Activated T-cell treated with anti-CD3 and anti-CD28 coated beads, Interleukin-2, amount 50 U/mL, for 1 hour (primary cell): ENCODE data around the gene BCL11B.

Experiments used
- DNase-seq: peaks from one replicate; pipeline ENCODE4 v3.0.0-alpha.2; 2020

Gene BCL11B

DNA sequence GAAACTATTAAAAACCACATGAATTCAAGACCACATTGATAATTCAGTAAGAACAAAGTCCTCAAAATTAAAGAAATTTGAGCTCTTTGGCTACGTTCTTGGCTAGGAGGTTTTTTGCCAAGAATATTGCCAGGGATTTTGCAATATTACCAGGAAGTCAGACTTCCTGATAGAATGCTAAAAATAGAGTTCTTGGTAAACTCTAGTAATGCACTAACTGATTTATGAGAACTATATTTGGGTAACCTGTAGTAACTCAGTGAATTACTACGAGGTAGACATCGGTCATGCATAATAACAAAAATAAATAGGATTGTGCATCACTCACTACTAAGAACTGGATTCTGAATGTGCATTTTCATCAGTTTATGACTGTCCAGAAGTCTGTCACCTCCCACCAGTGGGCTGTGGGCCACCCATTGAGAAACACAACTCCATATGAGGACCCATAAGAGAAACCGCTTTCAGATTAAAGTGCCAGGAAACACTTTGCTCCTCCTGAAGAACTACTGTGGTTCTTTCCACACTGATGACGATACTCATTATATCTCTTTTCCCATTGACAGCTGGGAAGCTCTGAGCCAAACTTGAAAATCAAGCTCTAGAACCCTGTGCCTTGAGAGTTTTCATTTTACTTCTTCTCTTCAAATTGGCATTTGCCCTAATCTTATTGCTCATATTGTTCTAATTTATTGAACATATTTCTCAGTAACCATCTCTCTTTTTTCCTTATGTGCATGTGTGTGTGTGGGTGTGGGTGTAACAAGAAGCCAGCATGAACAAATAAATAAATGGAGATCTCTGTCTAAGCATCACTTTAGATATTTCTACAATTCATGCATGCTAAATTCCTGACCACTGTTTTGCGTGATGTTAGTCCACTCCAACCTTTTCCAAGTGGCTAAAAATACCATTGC, 116.6 kb downstream of the BCL11B start:
- no peak for DNase-seq

DNA sequence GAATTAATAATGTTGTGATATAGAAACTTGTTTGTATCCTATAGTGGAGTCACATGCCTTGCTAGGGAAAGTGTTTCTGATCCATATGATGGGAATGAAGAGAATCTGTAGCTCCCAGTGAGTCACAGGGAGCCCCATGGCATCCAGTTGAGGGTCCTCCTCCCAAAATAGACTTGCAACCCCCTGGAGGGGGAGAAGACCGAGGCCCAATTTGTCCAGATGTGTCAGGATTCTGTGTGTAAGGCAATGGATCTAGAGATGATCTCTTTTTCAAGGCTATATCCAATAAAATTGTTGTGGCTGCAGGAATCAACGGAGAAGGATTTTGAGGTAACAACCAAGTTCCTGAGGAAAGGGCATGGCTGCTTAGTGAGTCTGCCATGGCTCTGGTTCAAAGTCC, 121.8 kb downstream of the BCL11B start:
- DNase-seq: no peak

DNA sequence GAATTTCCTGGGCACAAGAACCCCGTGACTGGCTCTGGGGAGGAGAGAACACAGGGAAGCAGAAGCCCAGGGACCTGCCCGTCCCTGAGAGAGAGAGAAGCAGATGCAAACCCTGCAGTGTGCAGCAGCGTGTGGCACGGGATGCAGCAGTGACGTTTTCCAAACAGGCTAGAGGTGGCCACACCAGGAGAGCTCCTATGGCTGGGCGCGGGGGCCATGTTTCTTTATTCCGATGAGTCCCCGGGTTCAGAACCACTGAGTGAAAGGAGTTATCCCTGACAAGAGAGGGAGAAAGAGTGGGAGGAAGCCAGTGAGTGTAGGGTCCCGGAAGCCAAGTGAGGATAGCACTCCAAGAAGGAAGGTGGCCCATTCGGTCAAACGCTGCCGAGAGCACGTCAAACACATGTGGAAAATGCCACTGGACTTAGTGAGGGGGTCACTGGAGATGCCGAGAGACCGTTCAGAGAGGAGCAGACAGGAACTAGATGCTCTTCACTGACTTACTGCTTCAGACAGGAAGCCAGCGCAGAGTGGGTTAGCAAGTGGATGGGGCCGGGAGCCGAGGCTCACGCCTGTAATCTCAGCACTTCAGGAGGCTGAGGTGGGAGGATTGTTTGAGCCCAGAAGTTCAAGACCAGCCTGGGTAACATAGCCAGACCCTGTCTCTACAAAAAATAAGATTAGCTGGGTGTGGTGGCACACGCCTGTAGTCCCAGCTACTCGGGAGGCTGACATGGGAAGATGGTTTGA, 123.0 kb downstream of the BCL11B start:
- DNase-seq: no peak

GRCh38 chr14:99148131-99148530, 123.9 kb downstream of the BCL11B start:
- no peak for DNase-seq

- DNase-seq: no peak
Observed at GRCh38 chr14:99147366-99147740, 124.6 kb downstream of the BCL11B start.

DNA sequence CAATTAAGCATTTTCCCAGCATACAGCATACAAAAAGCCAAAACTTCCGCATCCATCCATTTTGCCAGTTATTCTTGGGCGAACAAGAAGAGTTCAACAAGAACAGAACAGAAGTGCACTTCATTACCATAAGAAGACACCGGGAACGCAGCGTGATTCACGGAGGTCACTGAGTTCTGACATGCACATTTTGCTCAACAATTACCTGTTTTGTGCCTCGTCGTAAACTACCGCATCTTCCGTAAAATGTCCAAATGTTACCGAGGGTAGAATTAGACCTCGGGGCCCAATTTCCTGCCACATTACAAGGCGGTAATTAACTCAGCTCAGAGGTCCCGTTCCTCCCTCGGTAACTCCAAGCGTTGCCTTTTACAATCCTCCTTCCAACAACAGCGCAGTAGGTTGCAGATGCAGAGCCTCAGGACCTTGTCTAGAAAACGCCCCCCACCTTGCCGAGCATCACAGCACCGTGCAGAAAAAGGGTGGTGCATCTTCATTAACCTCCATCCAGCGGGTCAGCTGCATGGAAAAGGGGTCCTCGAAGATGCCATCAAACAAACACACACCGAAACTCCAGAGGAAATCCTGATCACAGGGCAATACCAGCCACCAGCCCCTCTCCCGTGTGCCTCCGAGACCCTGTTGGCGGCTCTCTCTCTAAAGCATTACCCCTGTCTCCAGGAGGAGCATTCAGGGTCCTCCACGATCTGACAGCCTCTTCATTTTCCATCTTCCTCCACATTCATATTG, 125.2 kb downstream of the BCL11B start:
- peak; percentile 3 for DNase-seq

DNA sequence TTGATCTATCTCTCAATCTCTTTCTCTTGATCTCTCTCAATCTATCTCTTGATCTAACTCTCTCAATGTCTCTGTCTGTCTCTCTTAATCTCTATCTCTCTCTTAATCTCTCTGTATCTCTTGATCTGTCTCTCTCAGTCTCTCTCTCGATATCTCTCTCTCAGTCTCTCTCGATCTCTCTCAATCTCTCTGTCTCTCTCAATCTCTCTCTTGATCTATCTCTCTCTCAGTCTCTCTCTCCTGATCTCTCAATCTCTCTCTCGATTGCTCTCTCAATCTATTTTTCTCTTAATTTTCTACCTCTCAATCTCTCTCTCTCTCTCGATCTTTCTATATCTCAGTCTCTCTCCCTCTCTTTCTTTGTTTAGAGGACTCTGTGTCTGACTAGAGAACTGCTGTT, 126.7 kb downstream of the BCL11B start:
- no peak for DNase-seq

GRCh38 chr14:99143793-99144192, 128.2 kb downstream of the BCL11B start:
- no peak for DNase-seq

- peak; percentile 3 for DNase-seq
Observed at GRCh38 chr14:99143126-99143525, 128.9 kb downstream of the BCL11B start.

DNA sequence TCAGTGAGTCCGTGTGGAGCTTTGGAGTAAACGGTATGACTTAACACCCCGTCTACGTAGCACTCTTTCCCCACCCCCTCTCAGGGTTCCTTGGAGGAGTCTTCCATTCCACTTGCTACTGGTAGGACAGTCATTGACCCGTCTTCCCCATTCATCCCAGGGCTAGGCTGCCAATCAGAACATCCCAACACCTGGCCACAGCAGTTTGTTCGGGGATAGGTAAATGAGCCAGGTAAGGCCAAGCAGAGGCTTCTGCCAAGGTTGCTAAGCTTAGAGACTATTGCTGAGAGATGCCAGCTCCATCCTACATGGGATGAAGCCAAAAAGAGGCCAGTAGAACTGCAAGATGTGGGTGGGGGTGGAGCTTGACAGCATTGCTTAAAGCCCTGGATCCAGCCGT, 130.8 kb downstream of the BCL11B start:
- peak; percentile 2 for DNase-seq

DNA sequence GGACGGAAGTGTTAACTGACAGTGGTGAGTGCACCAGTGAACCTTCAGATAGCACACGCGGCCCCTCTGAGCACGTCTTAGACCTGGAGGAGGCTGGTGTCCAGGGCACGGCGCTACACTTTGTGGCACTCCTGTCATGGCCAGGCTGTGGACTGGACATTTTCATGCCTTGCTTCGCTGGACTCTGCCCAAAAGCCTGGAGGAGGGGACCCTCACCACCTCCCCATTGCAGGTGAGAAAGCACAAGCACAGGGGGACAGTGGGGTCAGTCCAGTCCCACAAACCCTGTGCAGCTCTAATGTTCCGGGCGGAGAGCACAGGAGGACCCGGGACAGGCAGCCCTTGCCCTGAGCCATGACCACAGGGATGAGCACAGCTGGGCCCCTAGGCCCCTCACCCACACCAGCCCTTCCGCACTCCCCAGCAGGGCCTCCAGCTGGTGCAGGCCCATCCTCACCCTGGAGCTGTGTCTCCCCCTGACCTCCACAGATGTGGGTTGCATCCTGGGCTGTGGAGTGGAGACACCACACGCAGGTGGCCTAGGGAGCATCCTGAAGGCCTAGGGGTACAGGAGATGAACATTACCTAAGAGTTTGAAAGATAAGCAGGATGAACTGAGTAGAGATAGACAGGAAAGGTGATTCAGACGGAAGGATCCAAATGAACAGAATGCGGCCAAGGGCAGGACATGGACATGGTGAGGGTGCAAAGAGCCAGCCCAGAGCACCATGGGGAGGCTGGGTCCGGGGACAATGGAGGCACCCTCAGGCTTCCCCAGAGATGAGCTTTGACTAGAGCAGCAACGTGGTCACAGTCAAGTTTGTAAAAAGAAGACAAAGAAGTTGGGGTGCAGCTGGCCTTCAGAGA, 132.8 kb downstream of the BCL11B start:
- DNase-seq: no peak

- no peak for DNase-seq
Observed at GRCh38 chr14:99137913-99138571, 134.0 kb downstream of the BCL11B start.

DNA sequence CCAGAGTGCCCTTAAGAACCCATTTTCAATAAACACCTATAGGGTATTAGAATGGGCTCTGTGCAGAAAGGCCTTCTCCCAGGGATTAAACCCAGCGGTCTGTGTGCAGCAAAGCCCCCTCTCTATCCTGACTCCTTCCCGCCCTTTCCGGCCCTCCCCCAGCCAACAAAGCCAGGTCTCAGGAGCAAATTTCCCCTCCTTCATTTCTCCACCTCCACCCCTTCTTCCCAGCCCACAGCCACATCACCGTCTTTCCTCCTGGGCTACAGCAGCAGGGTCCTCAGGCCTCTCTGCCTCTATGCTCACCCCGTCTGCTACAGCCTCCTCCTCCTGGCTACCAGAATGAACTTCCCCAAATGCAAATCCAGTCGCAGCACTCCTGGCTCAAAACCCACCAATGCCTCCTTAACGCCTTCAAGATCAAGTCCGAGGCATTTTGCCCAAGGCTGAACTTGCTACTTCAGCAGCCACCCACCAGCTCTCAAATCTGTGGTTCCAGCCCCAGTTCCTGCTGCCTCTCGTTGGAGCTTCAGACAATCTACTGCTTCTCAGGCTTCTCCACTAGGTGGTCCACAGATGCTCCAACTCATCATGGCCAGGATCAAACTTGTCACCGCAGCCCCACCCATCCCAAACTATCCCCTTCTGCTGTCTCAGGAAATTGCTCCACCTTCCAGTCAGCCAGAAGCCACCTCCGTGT, 134.8 kb downstream of the BCL11B start:
- no peak for DNase-seq

DNA sequence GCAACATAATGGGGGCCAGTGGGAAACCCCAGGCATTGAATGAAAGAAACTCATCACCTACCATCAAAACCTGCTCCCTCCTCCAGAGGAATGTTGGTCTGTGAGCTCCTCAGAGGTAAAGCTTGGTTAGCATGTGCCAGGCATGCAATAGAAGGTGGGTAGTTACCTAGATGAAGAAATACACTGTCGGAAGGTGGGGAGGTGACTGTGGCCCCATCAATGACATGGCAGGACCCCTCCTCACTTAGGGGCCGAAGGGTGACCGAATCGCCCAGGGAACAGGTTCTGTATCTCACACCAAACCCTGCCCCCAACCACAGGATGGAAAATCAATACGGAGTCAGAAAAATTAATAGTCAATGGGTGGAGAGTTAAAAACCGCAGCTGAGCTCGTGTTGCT, 135.6 kb downstream of the BCL11B start:
- DNase-seq: no peak

- peak; percentile 9 for DNase-seq
Observed at GRCh38 chr14:99136047-99136400, 136.0 kb downstream of the BCL11B start.

DNA sequence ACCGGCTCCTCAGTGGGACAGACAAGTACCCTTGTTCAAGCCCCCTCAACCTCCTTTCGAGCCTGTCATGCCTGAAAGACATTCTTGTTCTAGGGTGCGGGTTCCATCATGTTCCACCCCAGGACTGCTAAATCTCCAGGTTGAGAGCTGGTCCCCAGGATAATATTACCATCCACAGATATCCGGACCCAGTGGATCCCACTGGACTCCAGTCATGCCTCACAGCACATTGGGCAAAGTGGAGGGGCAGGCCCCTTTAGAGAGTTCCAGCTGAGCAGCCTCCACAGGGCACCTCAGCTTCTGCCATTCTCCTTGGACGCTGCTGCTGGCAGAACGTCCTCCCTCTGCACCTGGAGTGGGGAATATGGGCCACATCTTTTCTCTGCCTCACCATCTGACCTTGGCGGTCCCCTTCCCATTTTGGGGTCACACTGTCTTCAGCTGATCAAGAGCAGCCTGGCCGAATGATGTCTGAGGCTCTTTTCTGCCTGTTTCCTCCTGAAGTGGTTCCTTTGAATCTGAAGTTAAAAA, 137.4 kb downstream of the BCL11B start:
- no peak for DNase-seq

DNA sequence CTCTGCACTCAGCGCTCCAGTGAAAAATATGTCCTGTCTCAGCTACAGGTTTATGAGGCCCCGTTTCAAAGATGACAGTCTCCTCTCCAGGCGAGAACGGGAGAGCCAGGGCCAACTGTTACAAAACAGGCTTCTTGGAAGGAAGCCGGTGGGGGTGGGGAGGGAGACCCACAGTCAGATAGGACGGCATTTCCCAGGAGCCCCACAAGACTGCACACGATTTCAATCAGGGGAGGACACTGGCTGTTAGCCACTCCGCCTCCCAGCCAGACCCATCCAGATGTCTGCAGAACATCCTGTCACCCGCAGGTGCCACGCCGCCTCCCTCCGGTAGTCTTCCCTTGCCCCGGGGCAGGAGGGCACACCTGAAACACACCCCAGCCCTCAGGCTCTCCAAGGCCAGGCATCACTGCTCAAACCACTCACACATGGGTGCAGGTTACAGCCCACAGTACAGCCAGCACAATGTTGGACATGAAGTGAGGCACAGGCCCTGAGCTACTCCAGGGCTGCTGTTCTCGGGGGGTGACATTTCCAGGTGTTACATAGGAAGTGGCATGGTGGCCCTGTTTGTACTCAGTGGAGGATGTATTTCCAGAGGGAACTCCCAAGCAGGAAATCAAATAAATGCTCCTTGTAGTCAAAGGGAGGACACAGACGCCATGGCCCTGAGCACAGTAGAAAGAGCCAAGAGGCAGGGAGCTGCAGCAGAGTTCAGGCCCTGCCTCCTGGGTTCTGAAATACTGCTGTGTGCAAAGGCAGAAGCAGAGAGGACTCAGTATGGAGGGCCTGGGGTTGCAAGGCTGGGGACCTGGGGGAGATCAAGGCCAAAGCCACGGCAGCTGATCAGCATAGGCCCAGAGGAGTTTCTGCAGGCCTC, 138.1 kb downstream of the BCL11B start:
- peak; percentile 13 for DNase-seq

GRCh38 chr14:99132821-99133635, 139.0 kb downstream of the BCL11B start:
- no peak for DNase-seq

GRCh38 chr14:99131632-99132271, 140.2 kb downstream of the BCL11B start:
- peak; percentile 13 for DNase-seq
